Measurements from ENCODE around the gene PRR36. TPM values are rescaled to one million over a fixed set of nuclear protein-coding genes. Genes with fewer than 3 reads are reported as not detected.

The PRR36 gene
- total RNA-seq, 1 donor, result not detected

DNA sequence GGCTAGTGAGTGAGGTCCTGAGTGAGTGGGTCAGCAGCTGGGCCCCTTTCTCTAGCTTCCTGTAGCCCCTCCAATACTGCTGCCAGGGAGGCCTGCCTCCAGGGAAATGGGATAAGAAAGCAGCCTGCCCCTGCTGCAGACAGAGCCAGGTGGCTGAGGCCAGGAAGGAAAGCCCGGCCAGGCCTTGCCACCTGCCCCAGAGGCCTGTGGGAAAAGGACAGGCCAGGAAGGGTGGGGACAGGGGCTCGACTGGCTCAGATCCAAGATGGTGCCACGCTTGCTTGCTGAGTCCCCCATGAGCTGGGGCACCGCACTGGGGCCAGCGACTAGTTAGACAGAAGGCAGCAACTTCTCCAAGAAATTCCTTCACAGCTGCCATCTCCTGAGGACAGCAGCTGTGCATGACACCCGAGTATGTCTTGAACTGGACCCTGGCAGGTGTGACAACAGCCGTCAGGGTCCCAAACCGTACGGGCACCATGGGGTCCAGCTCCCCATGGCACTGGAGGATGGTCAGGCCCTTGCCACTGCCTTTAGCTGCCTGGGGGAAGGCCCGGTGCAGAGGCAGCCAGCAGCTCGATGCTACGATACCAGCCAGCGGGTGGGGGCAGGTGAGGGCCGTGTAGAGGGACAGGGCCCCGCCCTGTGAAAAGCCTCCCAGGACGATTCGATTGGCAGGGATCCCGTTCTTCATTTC lies 5.1 kb upstream of the PRR36 start:
- Histone ChIP-seq H3K4me2 (ENCODE audit: insufficient read depth, low read length) (no peak overlapping the region), H3K4me1 (ENCODE audit: insufficient read depth, low read length) (peaks cover 4% of the 10 kb centered on the region), H3K4me3 (ENCODE audit: insufficient read depth, low read length) (no peak overlapping the region)

DNA sequence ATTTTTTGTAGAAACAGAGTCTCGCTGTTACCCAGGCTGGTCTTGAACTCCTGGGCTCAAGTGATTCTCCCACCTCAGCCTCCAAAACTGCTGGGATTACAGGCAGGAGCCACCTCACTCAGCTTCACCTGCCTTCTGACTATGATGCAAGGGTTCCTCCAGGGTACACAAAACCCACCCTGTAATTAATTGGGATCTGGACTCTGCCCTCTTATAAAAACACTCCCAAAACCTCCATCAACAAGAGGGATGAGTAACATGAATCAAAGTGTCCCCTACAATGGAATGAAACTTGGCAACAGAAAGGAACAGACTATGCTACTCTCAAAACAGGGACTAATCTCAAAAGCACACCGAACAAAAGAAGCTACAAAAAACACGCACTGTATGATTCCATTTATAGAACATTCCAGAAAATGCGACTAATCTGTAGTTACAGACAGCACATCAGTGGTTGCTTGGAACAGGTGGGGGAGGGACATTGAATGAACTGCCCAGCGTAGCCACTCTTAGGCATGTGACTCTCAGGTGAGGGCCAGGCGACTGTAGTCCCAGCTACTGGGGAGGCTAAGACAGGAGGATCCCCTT lies 3.2 kb upstream of the PRR36 start:
- peaks cover 25% of the 10 kb centered on the region for H3K27me3 ChIP-seq (ENCODE audit: insufficient read depth, low read length)
- no peaks in the 10 kb centered on the region for H3K36me3 ChIP-seq (ENCODE audit: insufficient read depth, low read length)
- TF ChIP-seq, protein P1, sequence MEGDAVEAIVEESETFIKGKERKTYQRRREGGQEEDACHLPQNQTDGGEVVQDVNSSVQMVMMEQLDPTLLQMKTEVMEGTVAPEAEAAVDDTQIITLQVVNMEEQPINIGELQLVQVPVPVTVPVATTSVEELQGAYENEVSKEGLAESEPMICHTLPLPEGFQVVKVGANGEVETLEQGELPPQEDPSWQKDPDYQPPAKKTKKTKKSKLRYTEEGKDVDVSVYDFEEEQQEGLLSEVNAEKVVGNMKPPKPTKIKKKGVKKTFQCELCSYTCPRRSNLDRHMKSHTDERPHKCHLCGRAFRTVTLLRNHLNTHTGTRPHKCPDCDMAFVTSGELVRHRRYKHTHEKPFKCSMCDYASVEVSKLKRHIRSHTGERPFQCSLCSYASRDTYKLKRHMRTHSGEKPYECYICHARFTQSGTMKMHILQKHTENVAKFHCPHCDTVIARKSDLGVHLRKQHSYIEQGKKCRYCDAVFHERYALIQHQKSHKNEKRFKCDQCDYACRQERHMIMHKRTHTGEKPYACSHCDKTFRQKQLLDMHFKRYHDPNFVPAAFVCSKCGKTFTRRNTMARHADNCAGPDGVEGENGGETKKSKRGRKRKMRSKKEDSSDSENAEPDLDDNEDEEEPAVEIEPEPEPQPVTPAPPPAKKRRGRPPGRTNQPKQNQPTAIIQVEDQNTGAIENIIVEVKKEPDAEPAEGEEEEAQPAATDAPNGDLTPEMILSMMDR (IDR thresholded peaks at IDR 0.05; ENCODE audit: extremely low read depth, low read depth, low read length), result no peak
- no peak overlapping the region for H3K27ac ChIP-seq (ENCODE audit: low read depth, low read length)
- peak overlapping the region; percentile 23 for H3K4me2 ChIP-seq (ENCODE audit: insufficient read depth, low read length)
- no peak overlapping the region for H3K4me3 ChIP-seq (ENCODE audit: insufficient read depth, low read length)
- peaks cover 4% of the 10 kb centered on the region for H3K4me1 ChIP-seq (ENCODE audit: insufficient read depth, low read length)
- H3K9me3 ChIP-seq (ENCODE audit: low read depth, low read length), result no peaks in the 10 kb centered on the region
- no peaks in the 10 kb centered on the region for H4K20me1 ChIP-seq (ENCODE audit: insufficient read depth, low read length)
- DNase-seq (ENCODE audit: insufficient read length, low spot score, missing footprints), result peak; percentile 81
- H3K79me2 ChIP-seq (ENCODE audit: insufficient read depth, low read length), result no peaks in the 10 kb centered on the region
- peak overlapping the region; percentile 29 for H2AFZ ChIP-seq (ENCODE audit: low read length)

More for the DNA sequence above, 5.1 kb upstream of the PRR36 start:
- TF ChIP-seq, protein P1 (IDR thresholded peaks at IDR 0.05; ENCODE audit: extremely low read depth, low read depth, low read length), result no peak
- no peaks in the 10 kb centered on the region for H3K79me2 ChIP-seq (ENCODE audit: insufficient read depth, low read length)
- no peaks in the 10 kb centered on the region for H4K20me1 ChIP-seq (ENCODE audit: insufficient read depth, low read length)
- no peak overlapping the region for H3K27ac ChIP-seq (ENCODE audit: low read depth, low read length)
- H3K9me3 ChIP-seq (ENCODE audit: low read depth, low read length), result no peaks in the 10 kb centered on the region
- DNase-seq (ENCODE audit: insufficient read length, low spot score, missing footprints), result peak; percentile 39
- no peak overlapping the region for H2AFZ ChIP-seq (ENCODE audit: low read length)
- H3K27me3 ChIP-seq (ENCODE audit: insufficient read depth, low read length), result peaks cover 8% of the 10 kb centered on the region
- no peaks in the 10 kb centered on the region for H3K36me3 ChIP-seq (ENCODE audit: insufficient read depth, low read length)

DNA sequence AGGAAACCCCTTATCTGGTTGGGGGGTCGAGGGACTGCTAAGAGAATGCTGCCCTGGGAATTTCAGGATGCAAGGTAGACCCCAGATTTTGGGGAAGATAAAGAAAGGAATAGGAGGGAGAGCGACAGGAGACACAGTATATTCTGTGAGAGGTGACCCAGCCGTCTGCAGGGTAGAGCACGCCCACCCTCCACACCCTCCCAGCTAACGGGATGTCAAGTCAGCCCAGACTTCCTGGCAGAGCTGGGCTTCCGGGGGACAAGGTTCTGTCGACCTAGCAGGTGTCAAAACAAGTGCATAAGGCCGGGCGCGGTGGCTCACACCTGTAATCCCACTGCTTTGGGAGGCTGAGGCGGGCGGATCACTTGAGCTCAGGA lies 695 bp upstream of the PRR36 start:
- H3K9me3 ChIP-seq (ENCODE audit: low read depth, low read length), result no peaks in the 10 kb centered on the region
- TF ChIP-seq, protein P1 (IDR thresholded peaks at IDR 0.05; ENCODE audit: extremely low read depth, low read depth, low read length), result no peak
- H4K20me1 ChIP-seq (ENCODE audit: insufficient read depth, low read length), result no peaks in the 10 kb centered on the region
- H2AFZ ChIP-seq (ENCODE audit: low read length), result no peak overlapping the region
- peaks cover 9% of the 10 kb centered on the region for H3K4me1 ChIP-seq (ENCODE audit: insufficient read depth, low read length)
- DNase-seq (ENCODE audit: insufficient read length, low spot score, missing footprints), result peak; percentile 21
- H3K27me3 ChIP-seq (ENCODE audit: insufficient read depth, low read length), result peaks cover 25% of the 10 kb centered on the region
- no peak overlapping the region for H3K27ac ChIP-seq (ENCODE audit: low read depth, low read length)
- no peaks in the 10 kb centered on the region for H3K79me2 ChIP-seq (ENCODE audit: insufficient read depth, low read length)
- H3K36me3 ChIP-seq (ENCODE audit: insufficient read depth, low read length), result no peaks in the 10 kb centered on the region
- H3K4me2 ChIP-seq (ENCODE audit: insufficient read depth, low read length), result no peak overlapping the region
- no peak overlapping the region for H3K4me3 ChIP-seq (ENCODE audit: insufficient read depth, low read length)

DNA sequence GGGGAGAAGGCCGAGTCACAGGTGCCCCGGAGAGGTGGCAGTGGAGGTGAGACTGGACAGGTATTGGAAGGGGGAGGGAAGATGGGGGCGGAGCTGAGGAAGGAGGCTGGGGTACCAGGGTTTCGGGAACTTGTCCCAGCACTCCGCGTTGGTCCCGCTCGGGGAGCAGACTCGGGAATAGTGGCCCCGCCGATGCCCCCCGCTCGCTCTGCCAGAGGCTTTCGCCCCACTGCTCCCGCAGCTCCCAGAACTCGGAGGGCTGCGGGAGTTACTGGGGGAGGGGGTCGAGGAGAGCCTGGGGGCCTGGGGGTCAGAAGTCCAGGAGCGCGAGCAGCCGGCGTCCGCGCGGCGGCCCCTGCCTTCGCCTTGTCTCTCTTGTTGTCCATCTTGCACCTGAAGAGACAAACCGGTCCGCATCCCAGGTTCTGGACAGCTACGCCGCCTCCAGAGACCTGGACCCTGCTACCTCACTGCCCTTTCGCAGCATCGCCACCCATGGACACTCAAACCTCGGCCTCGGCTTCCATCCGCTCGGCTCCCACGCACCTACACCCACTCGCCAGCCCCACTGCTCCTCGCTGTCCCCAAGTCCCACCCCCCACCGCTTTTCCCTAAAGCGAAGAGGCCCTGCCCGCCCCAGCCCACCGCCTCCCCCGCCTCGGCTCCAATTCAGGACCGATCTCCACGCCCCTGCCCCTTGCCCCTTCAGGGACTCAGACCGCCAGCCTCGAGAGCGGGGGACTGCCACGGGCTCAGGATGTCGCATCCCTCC lies 700 bp downstream of the PRR36 start:
- Histone ChIP-seq H2AFZ (ENCODE audit: low read length) (no peak overlapping the region), H3K79me2 (ENCODE audit: insufficient read depth, low read length) (no peaks in the 10 kb centered on the region), H3K9me3 (ENCODE audit: low read depth, low read length) (no peaks in the 10 kb centered on the region), H3K27me3 (ENCODE audit: insufficient read depth, low read length) (peaks cover 25% of the 10 kb centered on the region), H3K4me1 (ENCODE audit: insufficient read depth, low read length) (peaks cover 15% of the 10 kb centered on the region), H3K27ac (ENCODE audit: low read depth, low read length) (no peak overlapping the region), H3K36me3 (ENCODE audit: insufficient read depth, low read length) (no peaks in the 10 kb centered on the region), H4K20me1 (ENCODE audit: insufficient read depth, low read length) (no peaks in the 10 kb centered on the region), H3K4me3 (ENCODE audit: insufficient read depth, low read length) (no peak overlapping the region), H3K4me2 (ENCODE audit: insufficient read depth, low read length) (no peak overlapping the region)
- TF ChIP-seq, protein P1 (IDR thresholded peaks at IDR 0.05; ENCODE audit: extremely low read depth, low read depth, low read length), result no peak
- peak; percentile 78 for DNase-seq (ENCODE audit: insufficient read length, low spot score, missing footprints)
